Hepatocyte (in vitro differentiated cells): ENCODE data around the gene STK38L. TPM values are rescaled to one million over a fixed set of nuclear protein-coding genes. Genes with fewer than 3 reads are reported as not detected.

Source experiments
- DNase-seq: peaks from one replicate; pipeline ENCODE4 v3.0.0-alpha.2; 2016; ENCODE audit warnings: low spot score
- H2AFZ ChIP-seq: fragments of 200-600 bp; sonication (generic); 2 replicates; pipeline ENCODE4 v1.6.0; 2016; ENCODE audit warnings: antibody characterized with exemption, mild to moderate bottlenecking
- H3K27ac ChIP-seq: fragments of 200-600 bp; sonication (generic); 2 replicates; pipeline ENCODE4 v1.5.1; 2016; ENCODE audit warnings: mild to moderate bottlenecking
- H3K27me3 ChIP-seq: fragments of 200-600 bp; sonication (generic); 2 replicates; pipeline ENCODE4 v1.6.1; 2016
- H3K36me3 ChIP-seq: fragments of 200-600 bp; sonication (generic); replicated peaks from 2 replicates; pipeline ENCODE4 v1.5.1; 2016; ENCODE audit warnings: low read depth; ENCODE audit not compliant: insufficient read depth
- H3K4me1 ChIP-seq: fragments of 200-600 bp; sonication (generic); 2 replicates; pipeline ENCODE4 v1.5.1; 2016; ENCODE audit warnings: mild to moderate bottlenecking, moderate library complexity; ENCODE audit not compliant: insufficient read depth
- H3K4me2 ChIP-seq: fragments of 200-600 bp; sonication (generic); 2 replicates; pipeline ENCODE4 v1.6.0; 2016
- H3K4me3 ChIP-seq: fragments of 200-600 bp; sonication (generic); 2 replicates; pipeline ENCODE4 v1.5.1; 2016; ENCODE audit warnings: mild to moderate bottlenecking
- H3K79me2 ChIP-seq: fragments of 200-600 bp; sonication (generic); 2 replicates; pipeline ENCODE4 v1.6.0; 2017; ENCODE audit warnings: mild to moderate bottlenecking
- H3K9me2 ChIP-seq: fragments of 200-600 bp; sonication (generic); replicated peaks from 2 replicates; pipeline ENCODE4 v1.6.0; 2017; ENCODE audit warnings: mild to moderate bottlenecking; ENCODE audit not compliant: insufficient read depth
- H3K9me3 ChIP-seq: fragments of 200-600 bp; sonication (generic); 2 replicates; pipeline ENCODE4 v1.5.1; 2016; ENCODE audit warnings: low read depth, mild to moderate bottlenecking
- H4K20me1 ChIP-seq: fragments of 200-600 bp; sonication (generic); 2 replicates; pipeline ENCODE4 v1.6.0; 2016; ENCODE audit warnings: mild to moderate bottlenecking; ENCODE audit not compliant: insufficient read depth, poor library complexity, severe bottlenecking
- EZH2 ChIP-seq: fragments of 200-600 bp; sonication (generic); IDR thresholded peaks from 2 replicates; pipeline ENCODE4 v1.6.1; 2016; ENCODE audit warnings: antibody characterized with exemption, mild to moderate bottlenecking, borderline replicate concordance
- EZH2phosphoT487 ChIP-seq: fragments of 200-600 bp; sonication (generic); IDR thresholded peaks from one replicate; pipeline ENCODE4 v1.6.1; 2018; ENCODE audit warnings: antibody characterized with exemption, mild to moderate bottlenecking, low read depth, moderate library complexity; ENCODE audit not compliant: unreplicated experiment, severe bottlenecking
- WGBS: methylation state at CpG from one replicate; pipeline ENCODE4 v1.1.6; 2016; ENCODE audit warnings: low lambda C conversion rate; ENCODE audit errors: missing lambda C conversion rate; 5-methylcytosine and 5-hydroxymethylcytosine counted together
- polyA plus RNA-seq: library from polyadenylated mRNA; unstranded; fragments of >200 nt; fragmentation: Nextera tagmentation; extraction: Ambion mirVana; gene quantifications from 2 replicates; pipeline ENCODE4 v1.2.1, GENCODE V29; 2016
- total RNA-seq: library from RNA; depleted of rRNA; stranded (reverse); fragments of >200 nt; gene quantifications from 2 replicates; pipeline ENCODE4 v1.2.3, GENCODE V29; 2014
- TF ChIP-seq, protein P1 (sequence below): fragments of 200-600 bp; sonication (generic); IDR thresholded peaks from 2 replicates; pipeline ENCODE4 v1.5.1; 2016; ENCODE audit warnings: antibody characterized with exemption, mild to moderate bottlenecking; ENCODE audit not compliant: poor library complexity

Gene STK38L
- total and polyA plus RNA-seq, 2 experiments from 2014 or later: 18.8 to 36.7 TPM

DNA sequence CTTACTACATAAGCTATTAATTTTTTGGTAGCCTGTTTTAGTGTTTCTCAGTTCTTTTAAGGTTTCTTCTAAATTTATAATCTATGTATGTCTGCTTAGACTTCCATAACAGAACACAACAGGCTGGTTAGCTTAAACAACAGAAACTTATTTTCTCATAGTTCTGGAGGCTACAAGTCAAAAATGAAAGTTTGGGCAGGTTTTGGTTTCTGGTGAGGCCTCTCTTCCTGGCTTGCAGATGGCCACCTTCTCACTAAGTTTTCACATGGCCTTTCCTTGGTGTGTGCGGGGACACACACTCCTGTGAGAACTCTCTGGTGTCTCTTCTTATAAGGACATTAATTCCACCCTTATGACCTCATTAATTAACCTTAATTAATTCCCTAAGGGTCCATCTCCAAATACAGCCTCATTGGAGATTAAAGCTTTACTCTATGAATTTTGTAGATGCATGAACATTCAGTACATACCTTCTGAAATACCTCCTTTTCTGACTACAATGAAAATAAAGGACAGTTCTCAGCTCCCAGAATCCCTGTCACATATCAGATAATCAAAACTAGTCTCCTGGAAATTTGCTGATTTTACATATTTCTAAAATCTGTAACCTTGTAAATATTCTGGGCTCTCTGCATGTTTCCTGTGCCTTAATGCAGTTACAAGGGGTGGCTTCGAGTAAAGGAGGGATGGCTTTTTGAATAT is 65.4 kb downstream of the STK38L start:
- Histone ChIP-seq H3K9me2 (no peaks in the 10 kb centered on the region), H3K4me1 (no peaks in the 10 kb centered on the region), H3K27ac (no peak overlapping the region), H3K79me2 (no peaks in the 10 kb centered on the region), H2AFZ (no peak overlapping the region), H4K20me1 (no peaks in the 10 kb centered on the region), H3K27me3 (no peaks in the 10 kb centered on the region), H3K36me3 (no peaks in the 10 kb centered on the region), H3K9me3 (no peaks in the 10 kb centered on the region), H3K4me3 (no peak overlapping the region), H3K4me2 (no peak overlapping the region)
- TF ChIP-seq EZH2phosphoT487 (no peak), EZH2 (no peak)
- TF ChIP-seq, protein P1, sequence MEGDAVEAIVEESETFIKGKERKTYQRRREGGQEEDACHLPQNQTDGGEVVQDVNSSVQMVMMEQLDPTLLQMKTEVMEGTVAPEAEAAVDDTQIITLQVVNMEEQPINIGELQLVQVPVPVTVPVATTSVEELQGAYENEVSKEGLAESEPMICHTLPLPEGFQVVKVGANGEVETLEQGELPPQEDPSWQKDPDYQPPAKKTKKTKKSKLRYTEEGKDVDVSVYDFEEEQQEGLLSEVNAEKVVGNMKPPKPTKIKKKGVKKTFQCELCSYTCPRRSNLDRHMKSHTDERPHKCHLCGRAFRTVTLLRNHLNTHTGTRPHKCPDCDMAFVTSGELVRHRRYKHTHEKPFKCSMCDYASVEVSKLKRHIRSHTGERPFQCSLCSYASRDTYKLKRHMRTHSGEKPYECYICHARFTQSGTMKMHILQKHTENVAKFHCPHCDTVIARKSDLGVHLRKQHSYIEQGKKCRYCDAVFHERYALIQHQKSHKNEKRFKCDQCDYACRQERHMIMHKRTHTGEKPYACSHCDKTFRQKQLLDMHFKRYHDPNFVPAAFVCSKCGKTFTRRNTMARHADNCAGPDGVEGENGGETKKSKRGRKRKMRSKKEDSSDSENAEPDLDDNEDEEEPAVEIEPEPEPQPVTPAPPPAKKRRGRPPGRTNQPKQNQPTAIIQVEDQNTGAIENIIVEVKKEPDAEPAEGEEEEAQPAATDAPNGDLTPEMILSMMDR: no peak
- DNase-seq: no peak
- 93% methylated on average over 2 of the region's 2 CpGs for whole genome bisulfite sequencing

DNA sequence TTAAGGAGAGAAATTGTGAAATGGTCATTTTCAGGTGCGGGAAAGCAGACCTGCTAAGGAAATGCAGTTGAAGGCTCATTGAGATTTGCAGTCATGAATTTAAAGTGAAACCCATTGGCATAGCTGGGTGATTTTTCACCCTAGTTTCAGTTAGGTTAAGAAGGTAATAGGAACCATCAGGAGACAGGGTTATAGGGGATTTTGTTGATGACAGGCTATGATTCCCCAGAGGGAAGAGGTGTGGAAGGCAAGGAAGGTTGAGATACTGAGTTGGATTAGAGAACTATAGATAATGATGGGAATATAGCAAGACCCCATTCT is 65.9 kb downstream of the STK38L start:
- no peaks in the 10 kb centered on the region for H3K9me3 ChIP-seq

DNA sequence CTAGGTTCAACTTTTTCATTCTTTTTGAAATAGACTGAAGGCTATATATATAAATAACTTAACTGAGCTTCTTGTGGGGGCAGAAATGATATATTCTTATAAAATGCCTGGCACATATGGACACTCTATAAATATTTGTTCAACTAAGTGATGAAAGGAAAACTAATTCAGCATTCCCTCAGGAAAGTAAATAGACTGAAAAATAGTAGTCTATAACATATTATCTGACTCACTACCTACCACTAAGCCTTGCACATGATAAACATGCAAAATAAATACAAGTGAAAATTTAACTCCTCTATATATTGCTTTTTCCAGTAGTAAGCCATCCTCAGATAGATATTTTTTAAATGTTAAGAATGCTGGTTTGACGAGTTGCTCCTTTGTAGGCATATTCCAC is 72.9 kb downstream of the STK38L start:
- 63% methylated on average over 1 of the region's 1 CpG for WGBS
- Histone ChIP-seq H3K36me3 (peaks cover 3% of the 10 kb centered on the region), H3K9me3 (no peaks in the 10 kb centered on the region), H3K4me3 (no peak overlapping the region), H3K79me2 (no peaks in the 10 kb centered on the region), H3K9me2 (no peaks in the 10 kb centered on the region), H3K4me2 (no peak overlapping the region), H4K20me1 (no peaks in the 10 kb centered on the region), H2AFZ (no peak overlapping the region), H3K27ac (no peak overlapping the region), H3K27me3 (no peaks in the 10 kb centered on the region), H3K4me1 (no peaks in the 10 kb centered on the region)
- no peak for DNase-seq
- TF ChIP-seq, protein P1: no peak
- TF ChIP-seq EZH2 (no peak), EZH2phosphoT487 (no peak)

More for the DNA sequence above, 65.9 kb downstream of the STK38L start:
- H2AFZ ChIP-seq: no peak overlapping the region
- H3K79me2 ChIP-seq: no peaks in the 10 kb centered on the region
- H3K4me2 ChIP-seq: no peak overlapping the region
- no peaks in the 10 kb centered on the region for H4K20me1 ChIP-seq
- no peak overlapping the region for H3K4me3 ChIP-seq
- WGBS: 96% methylated on average over 1 of the region's 1 CpG
- no peak for TF ChIP-seq EZH2phosphoT487
- TF ChIP-seq, protein P1: no peak
- TF ChIP-seq EZH2: no peak
- no peaks in the 10 kb centered on the region for H3K9me2 ChIP-seq
- H3K27ac ChIP-seq: no peak overlapping the region
- DNase-seq: no peak
- H3K4me1 ChIP-seq: no peaks in the 10 kb centered on the region
- H3K27me3 ChIP-seq: no peaks in the 10 kb centered on the region
- H3K36me3 ChIP-seq: no peaks in the 10 kb centered on the region
